ENCODE results near the gene PYROXD2.

The PYROXD2 gene

GRCh38 chr10:98380493-98381339 is 34.3 kb downstream of the PYROXD2 start:
- TF ChIP-seq CTCF (IDR thresholded peaks at IDR 0.05; ENCODE audit: poor library complexity, severe bottlenecking): no peak
- DNase-seq (ENCODE audit: low spot score) (no peak), ATAC-seq (ENCODE audit: low read depth) (no peak)
- H3K4me3 ChIP-seq (ENCODE audit: severe bottlenecking): no peak overlapping the region
- no peaks in the 10 kb centered on the region for H3K9me3 ChIP-seq (ENCODE audit: severe bottlenecking)
- H3K36me3 ChIP-seq (ENCODE audit: low read depth): no peaks in the 10 kb centered on the region
- H3K27ac ChIP-seq (ENCODE audit: poor library complexity, severe bottlenecking): no peak overlapping the region
- no peaks in the 10 kb centered on the region for H3K27me3 ChIP-seq (ENCODE audit: insufficient read depth, poor library complexity, severe bottlenecking)
- H3K4me1 ChIP-seq (ENCODE audit: insufficient read depth, poor library complexity, severe bottlenecking): no peaks in the 10 kb centered on the region

GRCh38 chr10:98378722-98379121 is 36.3 kb downstream of the PYROXD2 start:
- TF ChIP-seq CTCF (IDR thresholded peaks at IDR 0.05; ENCODE audit: poor library complexity, severe bottlenecking): no peak
- Histone ChIP-seq H3K9me3 (ENCODE audit: severe bottlenecking) (no peaks in the 10 kb centered on the region), H3K4me3 (ENCODE audit: severe bottlenecking) (no peak overlapping the region), H3K36me3 (ENCODE audit: low read depth) (no peaks in the 10 kb centered on the region), H3K4me1 (ENCODE audit: insufficient read depth, poor library complexity, severe bottlenecking) (peaks cover 3% of the 10 kb centered on the region), H3K27ac (ENCODE audit: poor library complexity, severe bottlenecking) (no peak overlapping the region), H3K27me3 (ENCODE audit: insufficient read depth, poor library complexity, severe bottlenecking) (no peaks in the 10 kb centered on the region)
- ATAC-seq (ENCODE audit: low read depth) (no peak), DNase-seq (ENCODE audit: low spot score) (no peak)

- Histone ChIP-seq H3K27me3 (ENCODE audit: insufficient read depth, poor library complexity, severe bottlenecking) (no peaks in the 10 kb centered on the region), H3K36me3 (ENCODE audit: low read depth) (no peaks in the 10 kb centered on the region), H3K4me3 (ENCODE audit: severe bottlenecking) (no peak overlapping the region), H3K27ac (ENCODE audit: poor library complexity, severe bottlenecking) (no peak overlapping the region), H3K4me1 (ENCODE audit: insufficient read depth, poor library complexity, severe bottlenecking) (peaks cover 3% of the 10 kb centered on the region), H3K9me3 (ENCODE audit: severe bottlenecking) (no peaks in the 10 kb centered on the region)
- TF ChIP-seq CTCF (IDR thresholded peaks at IDR 0.05; ENCODE audit: poor library complexity, severe bottlenecking): no peak
- DNase-seq (ENCODE audit: low spot score) (no peak), ATAC-seq (ENCODE audit: low read depth) (no peak)
These were observed 37.4 kb downstream of the PYROXD2 start for GRCh38 chr10:98377536-98377935.

GRCh38 chr10:98377001-98377400 is 38.0 kb downstream of the PYROXD2 start:
- Histone ChIP-seq H3K4me3 (ENCODE audit: severe bottlenecking) (no peak overlapping the region), H3K36me3 (ENCODE audit: low read depth) (no peaks in the 10 kb centered on the region), H3K9me3 (ENCODE audit: severe bottlenecking) (no peaks in the 10 kb centered on the region), H3K27me3 (ENCODE audit: insufficient read depth, poor library complexity, severe bottlenecking) (no peaks in the 10 kb centered on the region), H3K4me1 (ENCODE audit: insufficient read depth, poor library complexity, severe bottlenecking) (peaks cover 3% of the 10 kb centered on the region), H3K27ac (ENCODE audit: poor library complexity, severe bottlenecking) (no peak overlapping the region)
- ATAC-seq (ENCODE audit: low read depth): no peak
- no peak for DNase-seq (ENCODE audit: low spot score)
- no peak for TF ChIP-seq CTCF (IDR thresholded peaks at IDR 0.05; ENCODE audit: poor library complexity, severe bottlenecking)

- no peaks in the 10 kb centered on the region for H3K27me3 ChIP-seq (ENCODE audit: insufficient read depth, poor library complexity, severe bottlenecking)
- no peak overlapping the region for H3K4me3 ChIP-seq (ENCODE audit: severe bottlenecking)
- ATAC-seq (ENCODE audit: low read depth) (no peak), DNase-seq (ENCODE audit: low spot score) (no peak)
- H3K9me3 ChIP-seq (ENCODE audit: severe bottlenecking): no peaks in the 10 kb centered on the region
- H3K36me3 ChIP-seq (ENCODE audit: low read depth): no peaks in the 10 kb centered on the region
- TF ChIP-seq CTCF (IDR thresholded peaks at IDR 0.05; ENCODE audit: poor library complexity, severe bottlenecking): no peak
- peaks cover 3% of the 10 kb centered on the region for H3K4me1 ChIP-seq (ENCODE audit: insufficient read depth, poor library complexity, severe bottlenecking)
- H3K27ac ChIP-seq (ENCODE audit: poor library complexity, severe bottlenecking): no peak overlapping the region
These were observed 38.5 kb downstream of the PYROXD2 start for GRCh38 chr10:98376485-98376884.
